Liver (tissue), 9 donors: Measurements from ENCODE around the gene GMDS. TPM values are rescaled to one million over a fixed set of nuclear protein-coding genes. Genes with fewer than 3 reads are reported as not detected.

Experiments
- DNase-seq: peaks from one replicate; pipeline ENCODE4 v3.0.0-alpha.2; 2017; ENCODE audit warnings: low spot score
- H3K27ac ChIP-seq, 2 donors: one replicate each; pipeline ENCODE4 v1.7.0; 2013; ENCODE audit warnings: inconsistent platforms in 2 of 2, low read length in 2 of 2, control low read depth in 1 of 2, low read depth in 1 of 2, mild to moderate bottlenecking in 1 of 2
- H3K27me3 ChIP-seq, 4 donors: one replicate each; pipeline versions ENCODE4 v1.6.1 to v1.7.0; 2013; ENCODE audit warnings: low read length in 3 of 4, inconsistent platforms in 1 of 4, mild to moderate bottlenecking in 1 of 4, moderate library complexity in 1 of 4; ENCODE audit not compliant: control insufficient read depth in 4 of 4, insufficient read depth in 4 of 4
- H3K36me3 ChIP-seq, 4 donors: one replicate each; pipeline versions ENCODE4 v1.6.1 to v1.7.0; 2013; ENCODE audit warnings: low read length in 3 of 4, mild to moderate bottlenecking in 3 of 4, low read depth in 1 of 4, moderate library complexity in 1 of 4; ENCODE audit not compliant: control insufficient read depth in 4 of 4, insufficient read depth in 3 of 4
- H3K4me1 ChIP-seq, 4 donors: one replicate each; pipeline versions ENCODE4 v1.6.1 to v1.7.0; 2013; ENCODE audit warnings: low read length in 3 of 4, mild to moderate bottlenecking in 3 of 4, moderate library complexity in 1 of 4; ENCODE audit not compliant: control insufficient read depth in 4 of 4, insufficient read depth in 4 of 4
- H3K4me3 ChIP-seq, 3 donors: one replicate each; pipeline versions ENCODE4 v1.6.1 to v1.7.0; 2013; ENCODE audit warnings: low read length in 3 of 3, control low read depth in 1 of 3, low read depth in 1 of 3, mild to moderate bottlenecking in 1 of 3
- H3K9ac ChIP-seq, 2 donors: one replicate each; pipeline ENCODE4 v1.7.0; 2013; ENCODE audit warnings: low read length in 2 of 2, mild to moderate bottlenecking in 2 of 2, moderate library complexity in 2 of 2, control low read depth in 1 of 2, low read depth in 1 of 2
- H3K9me3 ChIP-seq, 4 donors: one replicate each; pipeline versions ENCODE4 v1.6.1 to v1.7.0; 2013; ENCODE audit warnings: low read length in 3 of 4; ENCODE audit not compliant: control insufficient read depth in 4 of 4
- ATF3 ChIP-seq: IDR thresholded peaks from 2 replicates; pipeline ENCODE4 v1.6.1; 2016; ENCODE audit warnings: antibody characterized with exemption
- CTCF ChIP-seq: fragments of 150-350 bp; IDR thresholded peaks from 2 replicates; pipeline ENCODE4 v1.5.1; 2017; ENCODE audit warnings: improper control_type of control experiment, low read depth, low read length; ENCODE audit not compliant: missing input control
- EGR1 ChIP-seq, 2 donors: IDR thresholded peaks; 2 replicates each; pipeline ENCODE4 v1.6.1; 2016 to 2018; ENCODE audit warnings: antibody characterized with exemption in 2 of 2, low read depth in 2 of 2
- FOXA1 ChIP-seq: IDR thresholded peaks from 2 replicates; pipeline ENCODE4 v1.6.1; 2016; ENCODE audit warnings: antibody characterized with exemption
- FOXA2 ChIP-seq: IDR thresholded peaks from 2 replicates; pipeline ENCODE4 v1.6.1; 2016; ENCODE audit warnings: antibody characterized with exemption
- GABPA ChIP-seq, 2 donors: IDR thresholded peaks in 1 of 2; conservative IDR thresholded peaks in 1 of 2; 2 replicates each; pipeline ENCODE4 v1.6.1; 2016; ENCODE audit warnings: antibody characterized with exemption in 2 of 2, mild to moderate bottlenecking in 1 of 2, moderate library complexity in 1 of 2
- HNF4A ChIP-seq, 2 donors: conservative IDR thresholded peaks; 2 replicates each; pipeline ENCODE4 v1.6.1; 2016; ENCODE audit warnings: antibody characterized with exemption in 2 of 2, mild to moderate bottlenecking in 2 of 2
- HNF4G ChIP-seq: IDR thresholded peaks from 2 replicates; pipeline ENCODE4 v1.6.1; 2016; ENCODE audit warnings: antibody characterized with exemption
- JUND ChIP-seq, 2 donors: IDR thresholded peaks; 2 replicates each; pipeline ENCODE4 v1.6.1; 2016; ENCODE audit warnings: antibody characterized with exemption in 2 of 2
- MAX ChIP-seq: IDR thresholded peaks from 2 replicates; pipeline ENCODE4 v1.6.1; 2016; ENCODE audit warnings: antibody characterized with exemption
- NR2F2 ChIP-seq: IDR thresholded peaks from 2 replicates; pipeline ENCODE4 v1.6.1; 2016; ENCODE audit warnings: antibody characterized with exemption
- RAD21 ChIP-seq, 2 donors: IDR thresholded peaks; 2 replicates each; pipeline ENCODE4 v1.6.1; 2016; ENCODE audit warnings: antibody characterized with exemption in 2 of 2, mild to moderate bottlenecking in 2 of 2
- REST ChIP-seq: IDR thresholded peaks from 2 replicates; pipeline ENCODE4 v1.6.1; 2016; ENCODE audit warnings: antibody characterized with exemption, mild to moderate bottlenecking
- RXRA ChIP-seq, 2 donors: IDR thresholded peaks; 2 replicates each; pipeline ENCODE4 v1.6.1; 2017 to 2018; ENCODE audit warnings: antibody characterized with exemption in 2 of 2, mild to moderate bottlenecking in 1 of 2
- SP1 ChIP-seq: IDR thresholded peaks from 2 replicates; pipeline ENCODE4 v1.6.1; 2018; ENCODE audit warnings: antibody characterized with exemption, mild to moderate bottlenecking
- TAF1 ChIP-seq: conservative IDR thresholded peaks from 2 replicates; pipeline ENCODE4 v1.6.1; 2016; ENCODE audit warnings: antibody characterized with exemption, mild to moderate bottlenecking
- YY1 ChIP-seq: IDR thresholded peaks from 2 replicates; pipeline ENCODE4 v1.6.1; 2016; ENCODE audit warnings: antibody characterized with exemption, mild to moderate bottlenecking
- ZBTB33 ChIP-seq: IDR thresholded peaks from 2 replicates; pipeline ENCODE4 v1.6.1; 2016; ENCODE audit warnings: antibody characterized with exemption
- WGBS: extraction: QIAGEN DNeasy Blood & Tissue Kit; methylation state at CpG from one replicate; pipeline ENCODE4 v1.1.7; 2013; 5-methylcytosine and 5-hydroxymethylcytosine counted together
- polyA plus RNA-seq, 2 donors: library from polyadenylated mRNA; stranded (reverse) in 1 of 2; unstranded in 1 of 2; fragments of 200-250 nt in 1 of 2; fragments of >200 nt in 1 of 2; fragmentation: Nextera tagmentation in 1 of 2; extraction: Ambion mirVana in 1 of 2; gene quantifications; one replicate each; pipeline versions ENCODE4 v1.2.1 to v1.2.3, GENCODE V29; 2013 to 2015
- total RNA-seq, 2 donors: library from RNA; depleted of rRNA; stranded (reverse); fragments of >200 nt; gene quantifications; one replicate each; pipeline ENCODE4 v1.2.3, GENCODE V29; 2014
- donor health status: healthy.
- donor health status: healthy.
- donor health status: healthy.
- donor health status: healthy.
- donor health status: healthy.

GMDS gene
- total and polyA plus RNA-seq, 4 donors, result 3.5 to 15.6 (median 13.0) TPM

- H3K27ac ChIP-seq, result no peak overlapping the region
- no peaks in the 10 kb centered on the region for H3K36me3 ChIP-seq
- no peak overlapping the region for H3K9ac ChIP-seq
- no peak overlapping the region for H3K4me3 ChIP-seq
- no peaks in the 10 kb centered on the region for H3K9me3 ChIP-seq
- no peaks in the 10 kb centered on the region for H3K27me3 ChIP-seq
- peaks cover 0 to 2% (median 0%) of the 10 kb centered on the region in 4 donors for H3K4me1 ChIP-seq
- WGBS, result 97% methylated on average over 2 of the region's 2 CpGs
- TF ChIP-seq TAF1 (no peak), ZBTB33 (no peak), EGR1 (IDR thresholded peaks at IDR 0.05; ENCODE audit: low read depth in 2 of 2) (no peak), RAD21 (IDR thresholded peaks at IDR 0.05) (no peak), ATF3 (no peak), HNF4G (no peak)
- DNase-seq, result no peak
Observed at GRCh38 chr6:2135401-2135800, 110.0 kb downstream of the GMDS start.

GRCh38 chr6:2134554-2134953 is 110.9 kb downstream of the GMDS start:
- H3K9ac ChIP-seq, result no peak overlapping the region
- no peak for TF ChIP-seq SP1
- TF ChIP-seq NR2F2, result no peak
- TF ChIP-seq RAD21 (IDR thresholded peaks at IDR 0.05), result no peak
- TF ChIP-seq TAF1, result no peak
- no peak for TF ChIP-seq JUND (IDR thresholded peaks at IDR 0.05)
- no peak for TF ChIP-seq REST
- TF ChIP-seq ZBTB33, result no peak
- TF ChIP-seq CTCF, result no peak
- TF ChIP-seq ATF3, result no peak
- TF ChIP-seq RXRA (IDR thresholded peaks at IDR 0.05), result no peak
- no peak for TF ChIP-seq YY1
- TF ChIP-seq FOXA1, result no peak
- no peak for TF ChIP-seq HNF4A (conservative IDR thresholded peaks at IDR 0.05)
- no peak for TF ChIP-seq HNF4G
- TF ChIP-seq EGR1 (IDR thresholded peaks at IDR 0.05; ENCODE audit: low read depth in 2 of 2), result no peak
- TF ChIP-seq GABPA (IDR thresholded peaks at IDR 0.05 in 1 of 2, conservative IDR thresholded peaks at IDR 0.05 in 1 of 2), result no peak
- TF ChIP-seq MAX, result no peak
- TF ChIP-seq FOXA2, result no peak
- no peak for DNase-seq
- peaks cover 0 to 2% (median 0%) of the 10 kb centered on the region in 4 donors for H3K4me1 ChIP-seq
- no peaks in the 10 kb centered on the region for H3K36me3 ChIP-seq
- H3K27ac ChIP-seq, result no peak overlapping the region
- no peaks in the 10 kb centered on the region for H3K9me3 ChIP-seq
- H3K27me3 ChIP-seq, result no peaks in the 10 kb centered on the region
- no peak overlapping the region for H3K4me3 ChIP-seq
